ENCODE data around the gene COL27A1. TPM values are rescaled to one million over a fixed set of nuclear protein-coding genes. Genes with fewer than 3 reads are reported as not detected.

The COL27A1 gene
- polyA plus RNA-seq, 1 of the 3 experiments (the other 2 are of a cell fraction): 8.7 TPM

DNA sequence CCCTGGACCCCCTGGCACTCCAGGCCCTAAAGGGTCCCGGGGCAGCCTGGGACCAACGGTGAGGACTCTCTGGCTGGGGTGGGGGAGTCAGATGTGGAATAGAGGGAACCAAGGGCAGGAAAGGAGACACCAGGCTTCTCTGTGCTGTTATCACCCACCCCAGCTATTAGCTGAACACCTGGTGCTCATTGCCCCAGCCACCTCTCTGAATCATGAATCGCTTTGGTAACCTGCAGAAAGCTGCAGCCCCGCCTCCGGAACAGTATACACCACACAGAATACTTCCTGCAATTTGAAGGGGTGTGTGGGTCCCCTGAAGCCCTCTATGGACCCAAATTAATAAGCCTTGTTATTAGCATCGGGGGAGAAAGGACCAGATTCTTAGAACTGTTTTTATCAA lies 127.2 kb downstream of the COL27A1 start:
- no peaks in the 10 kb centered on the region for H3K9me3 ChIP-seq
- no peak overlapping the region for H3K4me3 ChIP-seq (ENCODE audit: low read depth in 2 of 2, low read length in 1 of 2)
- no peaks in the 10 kb centered on the region for H3K27me3 ChIP-seq (ENCODE audit: insufficient read depth)
- H3K27ac ChIP-seq (ENCODE audit: low read depth in 2 of 2, low read length in 1 of 2): peak overlapping the region in 1 of 2 experiments; percentile 49; a peak in 3 of 4 replicates
- no peaks in the 10 kb centered on the region for H4K20me1 ChIP-seq (ENCODE audit: insufficient read depth)
- DNase-seq: no peak
- H3K4me1 ChIP-seq (ENCODE audit: control insufficient read depth in 1 of 2, insufficient read depth in 2 of 2, low read depth in 1 of 2, low read length in 1 of 2): peaks cover 14 to 46% of the 10 kb centered on the region in 2 experiments
- no peaks in the 10 kb centered on the region for H3K79me2 ChIP-seq (ENCODE audit: insufficient read depth)
- POLR2A ChIA-PET: no interaction called here
- CTCF ChIA-PET: interaction anchor here (1.0 to 4.5 kb wide), 4 partner anchors 8 to 200 kb away, joined by 6 to 33 read pairs (median 11); no protein-coding TSS in a partner anchor
- peaks cover 0 to 4% of the 10 kb centered on the region in 2 experiments for H3K36me3 ChIP-seq (replicated peaks in 1 of 2; ENCODE audit: control insufficient read depth in 1 of 2, insufficient read depth in 2 of 2, low read length in 1 of 2)
- no peaks in the 10 kb centered on the region for H3K9me2 ChIP-seq
- 89% methylated on average over 4 of the region's 6 CpGs for WGBS (ENCODE audit: low lambda C conversion rate)
- peaks cover 7% of the 10 kb centered on the region for H3F3A ChIP-seq (replicated peaks; ENCODE audit: insufficient read depth)
- no peak overlapping the region for H2AFZ ChIP-seq (ENCODE audit: low read depth)
- TF ChIP-seq GATA2 (CRISPR knock-in tag; IDR thresholded peaks at IDR 0.05) (no peak), TCF12 (IDR thresholded peaks at IDR 0.05) (no peak), ZBTB33 (IDR thresholded peaks at IDR 0.05; ENCODE audit: borderline replicate concordance, low read depth) (no peak), MEF2A (IDR thresholded peaks at IDR 0.05; ENCODE audit: borderline replicate concordance, low read depth) (no peak), EP300 (IDR thresholded peaks at IDR 0.05; ENCODE audit: borderline replicate concordance in 1 of 2, low read depth in 1 of 2, low read length in 1 of 2) (no peak), RAD21 (IDR thresholded peaks at IDR 0.05; ENCODE audit: low read length) (no peak), ELF1 (IDR thresholded peaks at IDR 0.05) (no peak), POLR2AphosphoS5 (IDR thresholded peaks at IDR 0.05; ENCODE audit: low read depth, low read length) (no peak), USF1 (IDR thresholded peaks at IDR 0.05; ENCODE audit: borderline replicate concordance, low read depth) (no peak), EZH2phosphoT487 (IDR thresholded peaks at IDR 0.05; ENCODE audit: borderline replicate concordance, low read depth) (no peak), SIN3A (IDR thresholded peaks at IDR 0.05; ENCODE audit: borderline replicate concordance, low read depth, low read length) (no peak), NRF1 (IDR thresholded peaks at IDR 0.05; ENCODE audit: low read depth, low read length) (no peak), RCOR1 (IDR thresholded peaks at IDR 0.05; ENCODE audit: low read length) (no peak), REST (IDR thresholded peaks at IDR 0.05; ENCODE audit: low read depth, low read length) (no peak), MAX (IDR thresholded peaks at IDR 0.05; ENCODE audit: low read depth) (no peak), GABPA (IDR thresholded peaks at IDR 0.05; ENCODE audit: low read depth) (no peak), FOXJ3 (CRISPR knock-in tag; IDR thresholded peaks at IDR 0.05) (no peak), NFIC (IDR thresholded peaks at IDR 0.05; ENCODE audit: borderline replicate concordance) (no peak), YY1 (IDR thresholded peaks at IDR 0.05; ENCODE audit: low read depth) (no peak)
- TF ChIP-seq, protein P1, sequence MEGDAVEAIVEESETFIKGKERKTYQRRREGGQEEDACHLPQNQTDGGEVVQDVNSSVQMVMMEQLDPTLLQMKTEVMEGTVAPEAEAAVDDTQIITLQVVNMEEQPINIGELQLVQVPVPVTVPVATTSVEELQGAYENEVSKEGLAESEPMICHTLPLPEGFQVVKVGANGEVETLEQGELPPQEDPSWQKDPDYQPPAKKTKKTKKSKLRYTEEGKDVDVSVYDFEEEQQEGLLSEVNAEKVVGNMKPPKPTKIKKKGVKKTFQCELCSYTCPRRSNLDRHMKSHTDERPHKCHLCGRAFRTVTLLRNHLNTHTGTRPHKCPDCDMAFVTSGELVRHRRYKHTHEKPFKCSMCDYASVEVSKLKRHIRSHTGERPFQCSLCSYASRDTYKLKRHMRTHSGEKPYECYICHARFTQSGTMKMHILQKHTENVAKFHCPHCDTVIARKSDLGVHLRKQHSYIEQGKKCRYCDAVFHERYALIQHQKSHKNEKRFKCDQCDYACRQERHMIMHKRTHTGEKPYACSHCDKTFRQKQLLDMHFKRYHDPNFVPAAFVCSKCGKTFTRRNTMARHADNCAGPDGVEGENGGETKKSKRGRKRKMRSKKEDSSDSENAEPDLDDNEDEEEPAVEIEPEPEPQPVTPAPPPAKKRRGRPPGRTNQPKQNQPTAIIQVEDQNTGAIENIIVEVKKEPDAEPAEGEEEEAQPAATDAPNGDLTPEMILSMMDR (IDR thresholded peaks at IDR 0.05): no peak
- no peak overlapping the region for H3K4me2 ChIP-seq
- no peak overlapping the region for H3K9ac ChIP-seq
